IMR-90 (cell line): ENCODE measurements around the gene IER5L. TPM values are rescaled to one million over a fixed set of nuclear protein-coding genes. Genes with fewer than 3 reads are reported as not detected.

Source experiments
- ATAC-seq: fragments of 200-7000 bp; cut with Tn5 transposase; 2 replicates; pipeline ENCODE4 v1.9.1; 2020; ENCODE audit warnings: low read depth, mild to moderate bottlenecking, moderate library complexity
- Bru-seq: library from RNA; stranded (reverse); fragments of 400-500 nt; gene quantifications from one replicate; lab custom pipeline; 2021; lab: Mats Ljungman, UMichigan
- BruChase-seq, 2 experiments: library from RNA; stranded (reverse); fragments of 400-500 nt; gene quantifications; one replicate each; lab custom pipeline; 2021; lab: Mats Ljungman, UMichigan
- BruUV-seq: library from RNA; stranded (reverse); fragments of 400-500 nt; replicated peaks from 2 replicates; lab custom pipeline; 2021; lab: Mats Ljungman, UMichigan
- CTCF ChIA-PET: fragments of 300-600 bp; formaldehyde crosslinking; extraction: SDS; loops from one replicate; lab custom pipeline; 2021; ENCODE audit warnings: antibody characterized with exemption; lab: Yijun Ruan, JAX
- POLR2A ChIA-PET: fragments of 300-600 bp; sonication (Branson Sonifier 250); formaldehyde crosslinking; loops from one replicate; lab custom pipeline; 2022; ENCODE audit warnings: antibody characterized with exemption; ENCODE audit not compliant: unreplicated experiment; lab: Charles Lee
- DNase-seq: peaks from one replicate; pipeline ENCODE4 v3.0.0; 2013
- H2AFZ ChIP-seq: replicated peaks from 2 replicates; pipeline ENCODE3; 2013; ENCODE audit warnings: low read length, mild to moderate bottlenecking; ENCODE audit not compliant: poor library complexity
- H2AK5ac ChIP-seq: 2 replicates; pipeline ENCODE4 v1.6.1; 2013; ENCODE audit warnings: low read depth, low read length, inconsistent platforms
- H2AK9ac ChIP-seq: replicated peaks from 2 replicates; pipeline ENCODE3; 2013; ENCODE audit warnings: mild to moderate bottlenecking, low read depth, low read length, moderate library complexity; ENCODE audit not compliant: poor library complexity
- H2BK120ac ChIP-seq: 2 replicates; pipeline ENCODE4 v1.6.1; 2013; ENCODE audit warnings: low read depth, low read length, inconsistent platforms
- H2BK15ac ChIP-seq: 3 replicates; pipeline ENCODE4 v1.6.1; 2013; ENCODE audit warnings: low read depth, low read length, inconsistent platforms
- H2BK20ac ChIP-seq: 2 replicates; pipeline ENCODE4 v1.6.1; 2013; ENCODE audit warnings: low read depth, mild to moderate bottlenecking, inconsistent platforms, low read length, moderate library complexity
- H2BK5ac ChIP-seq: 2 replicates; pipeline ENCODE4 v1.6.1; 2013; ENCODE audit warnings: mild to moderate bottlenecking, low read depth, low read length, inconsistent platforms; ENCODE audit not compliant: poor library complexity, severe bottlenecking
- H3K14ac ChIP-seq: replicated peaks from 2 replicates; pipeline ENCODE4 v1.6.1; 2013; ENCODE audit warnings: low read depth, low read length, inconsistent platforms
- H3K18ac ChIP-seq: 2 replicates; pipeline ENCODE4 v1.6.1; 2013; ENCODE audit warnings: low read depth, low read length, control low read depth
- H3K23ac ChIP-seq: 2 replicates; pipeline ENCODE4 v1.6.1; 2013; ENCODE audit warnings: low read depth, low read length, inconsistent platforms
- H3K27ac ChIP-seq: 2 replicates; pipeline ENCODE4 v1.5.1; 2013; ENCODE audit warnings: mild to moderate bottlenecking, control low read depth, low read length; ENCODE audit not compliant: insufficient read depth
- H3K27me3 ChIP-seq: 2 replicates; pipeline ENCODE4 v1.6.1; 2013; ENCODE audit warnings: low read length; ENCODE audit not compliant: control insufficient read depth, insufficient read depth
- H3K36me3 ChIP-seq: 2 replicates; pipeline ENCODE4 v1.6.1; 2013; ENCODE audit warnings: low read length, mixed read lengths; ENCODE audit not compliant: control insufficient read depth, insufficient read depth
- H3K4ac ChIP-seq: 2 replicates; pipeline ENCODE4 v1.6.1; 2013; ENCODE audit warnings: low read depth, low read length, inconsistent platforms
- H3K4me1 ChIP-seq: 2 replicates; pipeline ENCODE4 v1.6.1; 2013; ENCODE audit warnings: low read length, mixed read lengths; ENCODE audit not compliant: control insufficient read depth, insufficient read depth
- H3K4me2 ChIP-seq: 2 replicates; pipeline ENCODE4 v1.6.1; 2013; ENCODE audit warnings: low read depth, mild to moderate bottlenecking, control low read depth, low read length, moderate library complexity
- H3K4me3 ChIP-seq: 2 replicates; pipeline ENCODE4 v1.5.1; 2013; ENCODE audit warnings: low read depth, mild to moderate bottlenecking, control low read depth, low read length, moderate library complexity; ENCODE audit not compliant: insufficient read depth
- H3K56ac ChIP-seq: 2 replicates; pipeline ENCODE4 v1.6.1; 2013; ENCODE audit warnings: low read length, inconsistent platforms; ENCODE audit not compliant: insufficient read depth; ENCODE audit errors: extremely low read depth
- H3K79me1 ChIP-seq, 2 experiments: 2 replicates each; pipeline ENCODE4 v1.6.1; 2013; ENCODE audit warnings: low read length in 2 of 2, inconsistent platforms in 1 of 2, low read depth in 1 of 2
- H3K9ac ChIP-seq: 2 replicates; pipeline ENCODE4 v1.6.1; 2013; ENCODE audit warnings: low read depth, low read length, control low read depth
- H3K9me1 ChIP-seq: 2 replicates; pipeline ENCODE4 v1.6.1; 2013; ENCODE audit warnings: low read length, inconsistent platforms; ENCODE audit not compliant: insufficient read depth
- H3K9me3 ChIP-seq: 2 replicates; pipeline ENCODE4 v1.6.1; 2013; ENCODE audit warnings: low read length; ENCODE audit not compliant: control insufficient read depth, insufficient read depth
- H4K20me1 ChIP-seq: 2 replicates; pipeline ENCODE4 v1.6.1; 2013; ENCODE audit warnings: low read length, inconsistent platforms; ENCODE audit not compliant: insufficient read depth
- H4K5ac ChIP-seq: 2 replicates; pipeline ENCODE4 v1.6.1; 2013; ENCODE audit warnings: mild to moderate bottlenecking, low read depth, low read length, control low read depth
- H4K8ac ChIP-seq, 2 experiments: 2 replicates each; pipeline ENCODE4 v1.6.1; 2013; ENCODE audit warnings: low read depth in 2 of 2, low read length in 2 of 2, control low read depth in 1 of 2, inconsistent platforms in 1 of 2
- H4K91ac ChIP-seq: 2 replicates; pipeline ENCODE4 v1.6.1; 2013; ENCODE audit warnings: low read depth, low read length, inconsistent platforms; ENCODE audit not compliant: insufficient read depth
- CHD1 ChIP-seq: IDR thresholded peaks from 2 replicates; pipeline ENCODE4 v1.6.1; 2012; ENCODE audit warnings: low read depth, low read length, improper control_type of control experiment
- CTCF ChIP-seq: conservative IDR thresholded peaks from 2 replicates; pipeline ENCODE4 v1.5.1; 2012; ENCODE audit warnings: mild to moderate bottlenecking, low read depth, low read length, improper control_type of control experiment
- ELK1 ChIP-seq: fragments of 150-350 bp; IDR thresholded peaks from 2 replicates; pipeline ENCODE4 v1.6.1; 2016; ENCODE audit warnings: low read depth, mild to moderate bottlenecking, low read length, moderate library complexity, borderline replicate concordance
- FOS ChIP-seq: fragments of 150-350 bp; IDR thresholded peaks from 2 replicates; pipeline ENCODE4 v1.6.1; 2016; ENCODE audit warnings: low read depth, low read length
- MAZ ChIP-seq: IDR thresholded peaks from 2 replicates; pipeline ENCODE4 v1.6.1; 2012; ENCODE audit warnings: low read depth, mild to moderate bottlenecking, low read length, improper control_type of control experiment, moderate library complexity, borderline replicate concordance
- MXI1 ChIP-seq: IDR thresholded peaks from 2 replicates; pipeline ENCODE4 v1.6.1; 2012; ENCODE audit warnings: low read depth, mild to moderate bottlenecking, low read length, moderate library complexity, borderline replicate concordance
- POLR2A ChIP-seq: IDR thresholded peaks from 2 replicates; pipeline ENCODE4 v1.6.1; 2012; ENCODE audit warnings: mild to moderate bottlenecking, low read depth, low read length
- RAD21 ChIP-seq: IDR thresholded peaks from 2 replicates; pipeline ENCODE4 v1.6.1; 2012; ENCODE audit warnings: low read length, improper control_type of control experiment
- RCOR1 ChIP-seq: IDR thresholded peaks from 2 replicates; pipeline ENCODE4 v1.6.1; 2012; ENCODE audit warnings: mild to moderate bottlenecking, low read length, improper control_type of control experiment; ENCODE audit not compliant: insufficient replicate concordance
- SMC3 ChIP-seq: fragments of 150-350 bp; IDR thresholded peaks from 2 replicates; pipeline ENCODE4 v1.6.1; 2016; ENCODE audit warnings: low read depth, mild to moderate bottlenecking, antibody characterized with exemption, low read length, moderate library complexity
- WGBS, 2 experiments: methylation state at CpG; one replicate each; pipeline versions ENCODE4 v1.1.5 to v1.1.7; 2013; ENCODE audit warnings: missing lambda C conversion rate in 2 of 2; ENCODE audit not compliant: insufficient read length in 1 of 2; ENCODE audit errors: extremely low coverage in 2 of 2; 5-methylcytosine and 5-hydroxymethylcytosine counted together
- dilution Hi-C: fragments of 300-500 bp; cut with HindIII; formaldehyde crosslinking; loops from one replicate; pipeline ENCODE4 v1.14.3; 2018; ENCODE audit warnings: low sequenced_read_pairs; ENCODE audit not compliant: unreplicated experiment
- in situ Hi-C: fragments of 300-500 bp; cut with MboI; formaldehyde crosslinking; loops from 3 replicates; pipeline ENCODE4 v1.14.3; 2019; ENCODE audit warnings: low sequenced_read_pairs, inconsistent platforms, mixed read lengths
- intact Hi-C: fragments of 100-400 bp; cut with micrococcal nuclease; formaldehyde crosslinking; loops from 2 replicates; pipeline ENCODE4 v1.10.0; 2022
- long read RNA-seq: library from polyadenylated mRNA; unstranded; transcript quantifications from one replicate; pipeline ENCODE4 v2.0.0, GENCODE V29; 2021; ENCODE audit not compliant: unreplicated experiment
- polyA plus RNA-seq, 3 experiments: library from polyadenylated mRNA; depleted of rRNA; stranded (reverse); fragments of >200 nt; gene quantifications; 2 replicates each; pipeline ENCODE4 v1.2.3, GENCODE V29; 2012; ENCODE audit warnings: low replicate concordance in 1 of 3
- total RNA-seq: library from RNA; depleted of rRNA; stranded (reverse); fragments of >200 nt; gene quantifications from 2 replicates; pipeline ENCODE4 v1.2.3, GENCODE V29; 2012; rRNA removed

IER5L gene
- total RNA-seq (12.5 and 14.4 TPM in 2 replicates), polyA plus RNA-seq (2012; rRNA removed) (13.4 and 21.0 TPM in 2 replicates), Bru-seq, nascent RNA (percentile 46 among the genes with signal in this experiment), BruChase-seq, experiment 1, labeled RNA remaining after a 6-hour chase (percentile 42 among the genes with signal in this experiment), BruChase-seq, experiment 2, labeled RNA remaining after a 2-hour chase (percentile 58 among the genes with signal in this experiment)
- polyA plus RNA-seq (2012; cell fraction: cytosol; rRNA removed) = 12.4 and 35.8 TPM in 2 replicates
- polyA plus RNA-seq (2012; cell fraction: nucleus; rRNA removed; ENCODE audit: low replicate concordance) = 13.1 and 28.4 TPM in 2 replicates
- long read RNA-seq, transcript IER5L-201 (1 exons, 2,711 nt) = major isoform, 34 of 34 reads
- long read RNA-seq, partial matches to known transcripts = 0 of 34 reads
- long read RNA-seq, other reads (novel, unspliced or antisense) = 0 of 34 reads

- Histone ChIP-seq H3K9ac (peak within 1 kb of the TSS; percentile 94), H3K4me2 (peak within 1 kb of the TSS; percentile 39), H2BK120ac (no peak within 1 kb of the TSS), H2BK15ac (no peak within 1 kb of the TSS), H4K91ac (no peak within 1 kb of the TSS; the same call in 1 of the 2 replicates), H3K79me1 (peaks cover 0 to 9% of the 10 kb centered on the region in 2 experiments; a peak in 2 of 4 replicates), H3K4me1 (peaks cover 9% of the 10 kb centered on the region), H3K36me3 (peaks cover 4% of the 10 kb centered on the region; the same call in 1 of the 2 replicates), H2AFZ (peak within 1 kb of the TSS; percentile 89), H2AK5ac (peak within 1 kb of the TSS; percentile 72; the same call in 1 of the 2 replicates), H3K4me3 (peak within 1 kb of the TSS; percentile 89), H3K18ac (peak within 1 kb of the TSS; percentile 66), H3K9me1 (no peaks in the 10 kb centered on the region), H3K27ac (peak within 1 kb of the TSS; percentile 97), H3K27me3 (no peaks in the 10 kb centered on the region), H2BK5ac (peak within 1 kb of the TSS; percentile 93), H3K23ac (peak within 1 kb of the TSS; percentile 89), H3K4ac (peak within 1 kb of the TSS; percentile 80; the same call in 1 of the 2 replicates), H3K9me3 (no peaks in the 10 kb centered on the region), H4K20me1 (peaks cover 16% of the 10 kb centered on the region), H3K14ac (peak within 1 kb of the TSS; percentile 90), H2AK9ac (peak within 1 kb of the TSS; percentile 85), H4K5ac (peak within 1 kb of the TSS; percentile 13; the same call in 1 of the 2 replicates), H3K56ac (peak within 1 kb of the TSS; percentile 93; the same call in 1 of the 2 replicates), H4K8ac (no peak within 1 kb of the TSS), H2BK20ac (no peak within 1 kb of the TSS)
- TSS peak; percentile 93 for BruUV-seq
- dilution Hi-C loops = no loop called here
- in situ Hi-C loops = no loop called here
- intact Hi-C loops = loop anchor here (1.0 to 5.0 kb wide), 3 partner anchors 139 to 318 kb away; no protein-coding TSS in a partner anchor
- CTCF ChIA-PET = no interaction called here
- TF ChIP-seq CTCF = 0 out of 2 replicates have a peak, but pooled peaks have one; percentile 3
- peak; percentile 66 for TF ChIP-seq FOS
- TF ChIP-seq MAZ = peak; percentile 43; the same call in 1 of the 2 replicates
- no peak for TF ChIP-seq RCOR1
- 0 out of 2 replicates have a peak, but pooled peaks have one; percentile 4 for TF ChIP-seq RAD21
- peak; percentile 100 for TF ChIP-seq POLR2A
- peak; percentile 10; the same call in 1 of the 2 replicates for TF ChIP-seq SMC3
- TF ChIP-seq CHD1 = no peak
- TF ChIP-seq ELK1 = no peak
- TF ChIP-seq MXI1 = 0 out of 2 replicates have a peak, but pooled peaks have one; percentile 79
- 0% methylated on average over 67 of the region's 90 CpGs; no CpG with 5 or more reads in 1 of the 2 experiments for WGBS, 2 experiments
- POLR2A ChIA-PET = interaction anchor here (0.5 to 2.0 kb wide), 14 partner anchors 12 to 1696 kb away, joined by 3 to 14 read pairs (median 4); no protein-coding TSS in a partner anchor
- ATAC-seq (peak; percentile 70), DNase-seq (peak; percentile 94)
Observed at GRCh38 chr9:129177791-129178567, at the start of gene IER5L. IER5L (minus strand) TSS chr9:129178261; CDS start chr9:129178052, 209 bp downstream.
